ENCODE results near the gene KRT38. TPM values are rescaled to one million over a fixed set of nuclear protein-coding genes. Genes with fewer than 3 reads are reported as not detected.
"Not testable (repeated sequence)": the region's sequence is repeated elsewhere in the genome, so short reads cannot be mapped to it uniquely, and the experiment has no call there.

Gene KRT38
- total RNA-seq, 1 experiment from 2014 or later, result not detected

DNA sequence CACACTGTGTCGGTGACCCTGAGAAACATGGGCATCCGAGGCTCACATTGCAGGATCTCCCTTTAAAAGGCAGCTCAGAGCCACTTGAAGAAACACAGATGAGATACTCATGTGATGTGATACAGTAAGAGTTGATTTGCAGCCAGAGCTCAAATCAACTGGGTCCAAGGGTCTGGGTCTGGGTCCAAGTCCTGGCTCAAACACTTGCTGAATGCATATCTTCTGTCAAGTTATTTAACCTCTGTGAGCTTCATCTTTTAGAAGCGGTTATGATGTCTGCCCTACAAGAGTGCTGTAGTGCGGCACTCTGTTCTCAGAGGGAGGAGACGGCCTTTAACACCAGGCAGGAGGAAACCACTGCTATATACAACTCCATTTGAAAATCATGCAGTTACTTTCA, 6.4 kb downstream of the KRT38 start:
- no peak for DNase-seq
- no peak overlapping the region for H3K27ac Mint-ChIP-seq (ENCODE audit: unreplicated experiment)
- no peaks in the 10 kb centered on the region for H3K9me3 Mint-ChIP-seq (ENCODE audit: low read depth, unreplicated experiment)
- no TSS peak for BruUV-seq (replicated peaks)
- no peak overlapping the region for H3K4me3 Mint-ChIP-seq (ENCODE audit: low read depth, unreplicated experiment)
- TF ChIP-seq, protein P1, sequence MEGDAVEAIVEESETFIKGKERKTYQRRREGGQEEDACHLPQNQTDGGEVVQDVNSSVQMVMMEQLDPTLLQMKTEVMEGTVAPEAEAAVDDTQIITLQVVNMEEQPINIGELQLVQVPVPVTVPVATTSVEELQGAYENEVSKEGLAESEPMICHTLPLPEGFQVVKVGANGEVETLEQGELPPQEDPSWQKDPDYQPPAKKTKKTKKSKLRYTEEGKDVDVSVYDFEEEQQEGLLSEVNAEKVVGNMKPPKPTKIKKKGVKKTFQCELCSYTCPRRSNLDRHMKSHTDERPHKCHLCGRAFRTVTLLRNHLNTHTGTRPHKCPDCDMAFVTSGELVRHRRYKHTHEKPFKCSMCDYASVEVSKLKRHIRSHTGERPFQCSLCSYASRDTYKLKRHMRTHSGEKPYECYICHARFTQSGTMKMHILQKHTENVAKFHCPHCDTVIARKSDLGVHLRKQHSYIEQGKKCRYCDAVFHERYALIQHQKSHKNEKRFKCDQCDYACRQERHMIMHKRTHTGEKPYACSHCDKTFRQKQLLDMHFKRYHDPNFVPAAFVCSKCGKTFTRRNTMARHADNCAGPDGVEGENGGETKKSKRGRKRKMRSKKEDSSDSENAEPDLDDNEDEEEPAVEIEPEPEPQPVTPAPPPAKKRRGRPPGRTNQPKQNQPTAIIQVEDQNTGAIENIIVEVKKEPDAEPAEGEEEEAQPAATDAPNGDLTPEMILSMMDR (IDR thresholded peaks at IDR 0.05; ENCODE audit: unreplicated experiment), result no peak
- CTCF ChIA-PET, result interaction anchor here (1.2 to 2.5 kb wide), 3 partner anchors 17 to 115 kb away, joined by 3 to 11 read pairs (median 5); no protein-coding TSS in a partner anchor
- intact Hi-C loops (cut with micrococcal nuclease; ENCODE audit: unreplicated experiment), result no loop called here
- no peaks in the 10 kb centered on the region for H3K27me3 Mint-ChIP-seq (ENCODE audit: unreplicated experiment)
- no peaks in the 10 kb centered on the region for H3K36me3 Mint-ChIP-seq (ENCODE audit: insufficient read depth, unreplicated experiment)
- peaks cover 5% of the 10 kb centered on the region for H3K4me1 Mint-ChIP-seq (ENCODE audit: low read depth, unreplicated experiment)

DNA sequence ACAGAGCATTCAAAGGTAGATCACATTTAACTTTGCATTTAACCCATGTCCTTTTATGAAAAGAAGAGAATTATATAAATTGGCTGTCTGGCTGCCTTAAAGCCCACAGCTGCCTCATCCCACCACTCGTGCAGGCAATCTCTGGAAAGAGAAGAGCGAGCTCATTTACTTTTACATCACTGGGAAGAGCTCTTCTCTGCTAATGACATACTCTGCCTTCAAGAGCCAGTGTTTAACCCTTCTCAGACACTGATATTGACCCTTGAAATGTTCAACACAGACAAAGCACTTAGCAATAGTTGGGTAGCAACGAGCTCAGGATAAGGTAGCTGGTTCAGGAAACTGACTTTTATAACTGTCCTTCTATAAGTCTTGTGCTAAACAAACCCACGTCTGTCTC, 6.8 kb downstream of the KRT38 start:
- no peak overlapping the region for H3K4me3 Mint-ChIP-seq (ENCODE audit: low read depth, unreplicated experiment)
- intact Hi-C loops (cut with micrococcal nuclease; ENCODE audit: unreplicated experiment), result no loop called here
- TF ChIP-seq, protein P1 (IDR thresholded peaks at IDR 0.05; ENCODE audit: unreplicated experiment), result no peak
- no peaks in the 10 kb centered on the region for H3K36me3 Mint-ChIP-seq (ENCODE audit: insufficient read depth, unreplicated experiment)
- H3K9me3 Mint-ChIP-seq (ENCODE audit: low read depth, unreplicated experiment), result no peaks in the 10 kb centered on the region
- H3K27ac Mint-ChIP-seq (ENCODE audit: unreplicated experiment), result no peak overlapping the region
- no peak for DNase-seq
- peaks cover 2% of the 10 kb centered on the region for H3K4me1 Mint-ChIP-seq (ENCODE audit: low read depth, unreplicated experiment)
- no peaks in the 10 kb centered on the region for H3K27me3 Mint-ChIP-seq (ENCODE audit: unreplicated experiment)
- no TSS peak for BruUV-seq (replicated peaks)
- CTCF ChIA-PET, result interaction anchor here (1.2 to 2.5 kb wide), 3 partner anchors 17 to 115 kb away, joined by 3 to 11 read pairs (median 5); no protein-coding TSS in a partner anchor

DNA sequence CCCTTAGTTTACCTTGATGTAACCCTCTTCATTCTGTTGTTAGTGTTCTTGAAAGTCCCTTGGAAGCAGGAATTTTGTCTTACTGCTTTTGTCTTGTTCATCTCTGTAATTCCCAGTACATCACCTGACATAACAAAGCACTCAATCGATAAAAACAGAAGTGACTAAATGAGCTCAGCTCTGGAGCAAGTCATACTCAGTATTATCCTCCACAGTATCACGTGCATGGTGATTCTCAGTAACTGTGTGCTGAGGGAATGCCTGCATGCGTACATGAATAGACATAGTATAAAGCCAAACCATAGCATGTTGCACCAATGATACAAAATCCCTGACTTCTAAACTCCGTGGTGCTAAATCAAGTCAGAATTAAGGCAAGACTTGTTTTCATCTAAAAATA, 7.2 kb downstream of the KRT38 start:
- H3K4me1 Mint-ChIP-seq (ENCODE audit: low read depth, unreplicated experiment), result peaks cover 6% of the 10 kb centered on the region
- intact Hi-C loops (cut with micrococcal nuclease; ENCODE audit: unreplicated experiment), result no loop called here
- TF ChIP-seq, protein P1 (IDR thresholded peaks at IDR 0.05; ENCODE audit: unreplicated experiment), result no peak
- H3K27me3 Mint-ChIP-seq (ENCODE audit: unreplicated experiment), result no peaks in the 10 kb centered on the region
- no TSS peak for BruUV-seq (replicated peaks)
- CTCF ChIA-PET, result interaction anchor here (1.2 to 2.5 kb wide), 3 partner anchors 16 to 115 kb away, joined by 3 to 11 read pairs (median 5); no protein-coding TSS in a partner anchor
- no peaks in the 10 kb centered on the region for H3K9me3 Mint-ChIP-seq (ENCODE audit: low read depth, unreplicated experiment)
- no peak overlapping the region for H3K4me3 Mint-ChIP-seq (ENCODE audit: low read depth, unreplicated experiment)
- no peaks in the 10 kb centered on the region for H3K36me3 Mint-ChIP-seq (ENCODE audit: insufficient read depth, unreplicated experiment)
- no peak overlapping the region for H3K27ac Mint-ChIP-seq (ENCODE audit: unreplicated experiment)
- no peak for DNase-seq

DNA sequence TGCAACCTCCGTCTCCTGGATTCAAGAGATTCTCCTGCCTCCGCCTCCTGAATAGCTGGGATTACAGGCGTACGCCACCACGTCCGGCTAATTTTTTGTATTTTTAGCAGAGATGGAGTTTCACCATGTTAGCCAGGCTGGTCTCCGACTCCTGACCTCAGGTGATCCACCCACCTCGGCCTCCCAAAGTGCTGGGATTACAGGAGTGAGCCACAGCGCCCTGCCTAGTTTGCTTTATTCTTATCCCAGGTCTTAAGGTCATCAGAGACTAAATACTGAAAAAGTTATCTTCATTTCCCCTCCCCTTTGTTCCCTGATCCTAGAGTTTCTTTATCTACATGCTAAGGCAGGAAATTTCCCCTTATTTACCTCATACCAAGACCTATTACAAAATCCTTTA, 10.4 kb downstream of the KRT38 start:
- DNase-seq; H3K27me3 Mint-ChIP-seq (ENCODE audit: unreplicated experiment); intact Hi-C loops (cut with micrococcal nuclease; ENCODE audit: unreplicated experiment); H3K4me1 Mint-ChIP-seq (ENCODE audit: low read depth, unreplicated experiment); H3K4me3 Mint-ChIP-seq (ENCODE audit: low read depth, unreplicated experiment); H3K27ac Mint-ChIP-seq (ENCODE audit: unreplicated experiment); H3K36me3 Mint-ChIP-seq (ENCODE audit: insufficient read depth, unreplicated experiment); H3K9me3 Mint-ChIP-seq (ENCODE audit: low read depth, unreplicated experiment); BruUV-seq (replicated peaks): not testable (repeated sequence)
- CTCF ChIA-PET, result interaction anchor here (1.1 kb wide), 1 partner anchor 118 kb away, joined by 3 read pairs; no protein-coding TSS in a partner anchor

DNA sequence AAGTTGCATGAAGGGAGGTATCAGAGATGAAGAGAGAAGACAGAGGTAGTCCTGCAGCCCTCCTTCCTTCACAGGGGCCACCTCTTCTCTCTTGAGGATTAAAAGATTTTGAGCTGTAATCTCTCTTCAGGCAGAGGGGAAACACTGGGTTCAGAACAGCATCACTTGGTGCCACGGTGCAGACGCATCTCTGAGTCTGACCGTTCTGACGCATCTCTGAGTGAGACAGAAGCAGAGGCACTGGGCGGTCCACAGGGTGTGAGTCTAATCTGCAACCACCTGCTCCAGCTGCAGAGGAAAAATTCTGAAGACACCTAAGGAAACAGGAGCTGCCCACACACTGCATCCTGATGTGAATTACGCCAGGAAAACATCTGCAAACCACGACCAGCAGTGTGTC, 11.1 kb downstream of the KRT38 start:
- H3K36me3 Mint-ChIP-seq (ENCODE audit: insufficient read depth, unreplicated experiment), result no peaks in the 10 kb centered on the region
- peaks cover 8% of the 10 kb centered on the region for H3K4me1 Mint-ChIP-seq (ENCODE audit: low read depth, unreplicated experiment)
- no peaks in the 10 kb centered on the region for H3K9me3 Mint-ChIP-seq (ENCODE audit: low read depth, unreplicated experiment)
- intact Hi-C loops (cut with micrococcal nuclease; ENCODE audit: unreplicated experiment), result no loop called here
- no TSS peak for BruUV-seq (replicated peaks)
- CTCF ChIA-PET, result interaction anchor here (1.1 kb wide), 1 partner anchor 119 kb away, joined by 3 read pairs; no protein-coding TSS in a partner anchor
- TF ChIP-seq, protein P1 (IDR thresholded peaks at IDR 0.05; ENCODE audit: unreplicated experiment), result no peak
- H3K4me3 Mint-ChIP-seq (ENCODE audit: low read depth, unreplicated experiment), result no peak overlapping the region
- no peaks in the 10 kb centered on the region for H3K27me3 Mint-ChIP-seq (ENCODE audit: unreplicated experiment)
- no peak for DNase-seq
- no peak overlapping the region for H3K27ac Mint-ChIP-seq (ENCODE audit: unreplicated experiment)
